Measurements from ENCODE around the gene PLXND1. TPM values are rescaled to one million over a fixed set of nuclear protein-coding genes. Genes with fewer than 3 reads are reported as not detected.

Gene PLXND1
- total and polyA plus RNA-seq, 2 donors (not counting 1 experiment from before 2014, with no cell fraction given): 89.6 to 109 TPM

DNA sequence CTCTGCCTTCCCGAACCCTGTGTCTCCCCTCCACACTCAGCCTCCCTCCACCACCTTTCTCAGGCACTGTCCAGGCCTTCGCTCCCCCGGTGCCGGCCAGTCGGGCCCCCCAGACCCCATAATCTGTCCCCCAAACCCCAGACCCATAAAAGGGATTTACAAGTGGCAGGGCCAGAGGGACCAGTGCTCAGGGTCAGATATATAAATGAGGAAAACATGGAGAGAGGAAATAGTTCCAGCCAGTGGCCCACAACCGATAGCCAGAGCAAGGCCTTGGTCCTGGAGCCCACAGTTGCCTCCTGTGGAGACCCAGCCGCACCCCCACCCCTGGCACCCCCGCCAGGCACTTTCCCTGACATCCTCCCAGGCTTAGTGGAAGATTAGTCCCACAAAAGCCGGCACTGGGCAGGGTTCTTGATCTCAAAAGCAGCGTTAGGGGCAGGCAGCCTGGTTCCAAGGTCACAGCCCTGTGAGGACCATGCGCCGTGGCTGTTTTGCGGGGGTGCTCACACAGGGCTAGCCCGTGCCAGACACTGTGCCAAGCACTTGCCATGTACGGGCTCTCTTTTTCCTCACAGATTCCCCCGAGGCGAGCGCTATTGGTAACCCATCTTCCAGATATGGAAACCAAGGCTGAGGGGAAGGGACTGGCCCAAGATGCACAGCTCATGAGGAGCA is 1.1 kb upstream of the PLXND1 start:
- no peaks in the 10 kb centered on the region for H3K27me3 ChIP-seq (ENCODE audit: control insufficient read depth, insufficient read depth, low read length)
- peak overlapping the region; percentile 79 for H3K4me2 ChIP-seq (ENCODE audit: extremely low read depth, insufficient read depth, low read length)
- peaks cover 37% of the 10 kb centered on the region for H3K79me2 ChIP-seq (ENCODE audit: control insufficient read depth, insufficient read depth, low read length)
- H3K4me3 ChIP-seq (replicated peaks in 1 of 4; ENCODE audit: control extremely low read depth in 1 of 4, insufficient read depth in 1 of 4, low read depth in 3 of 4, low read length in 4 of 4): peak overlapping the region in 2 of 4 experiments; percentile 16 to 61
- peak overlapping the region; percentile 5 for H3K9ac ChIP-seq (ENCODE audit: insufficient read depth, low read length)
- peak overlapping the region; percentile 60 for H3K27ac ChIP-seq (ENCODE audit: insufficient read depth, low read length)
- DNase-seq (ENCODE audit: low read depth in 2 of 2): no peak
- H3K4me1 ChIP-seq (ENCODE audit: control insufficient read depth, extremely low read depth, insufficient read depth, low read length): peaks cover 33% of the 10 kb centered on the region
- H3K9me3 ChIP-seq (ENCODE audit: control insufficient read depth, insufficient read depth, low read depth, low read length): no peaks in the 10 kb centered on the region
- H3K36me3 ChIP-seq (ENCODE audit: control insufficient read depth, insufficient read depth, low read length): no peaks in the 10 kb centered on the region
- TF ChIP-seq EZH2 (IDR thresholded peaks at IDR 0.05; ENCODE audit: low read length, missing control alignments): no peak
- TF ChIP-seq, protein P1, sequence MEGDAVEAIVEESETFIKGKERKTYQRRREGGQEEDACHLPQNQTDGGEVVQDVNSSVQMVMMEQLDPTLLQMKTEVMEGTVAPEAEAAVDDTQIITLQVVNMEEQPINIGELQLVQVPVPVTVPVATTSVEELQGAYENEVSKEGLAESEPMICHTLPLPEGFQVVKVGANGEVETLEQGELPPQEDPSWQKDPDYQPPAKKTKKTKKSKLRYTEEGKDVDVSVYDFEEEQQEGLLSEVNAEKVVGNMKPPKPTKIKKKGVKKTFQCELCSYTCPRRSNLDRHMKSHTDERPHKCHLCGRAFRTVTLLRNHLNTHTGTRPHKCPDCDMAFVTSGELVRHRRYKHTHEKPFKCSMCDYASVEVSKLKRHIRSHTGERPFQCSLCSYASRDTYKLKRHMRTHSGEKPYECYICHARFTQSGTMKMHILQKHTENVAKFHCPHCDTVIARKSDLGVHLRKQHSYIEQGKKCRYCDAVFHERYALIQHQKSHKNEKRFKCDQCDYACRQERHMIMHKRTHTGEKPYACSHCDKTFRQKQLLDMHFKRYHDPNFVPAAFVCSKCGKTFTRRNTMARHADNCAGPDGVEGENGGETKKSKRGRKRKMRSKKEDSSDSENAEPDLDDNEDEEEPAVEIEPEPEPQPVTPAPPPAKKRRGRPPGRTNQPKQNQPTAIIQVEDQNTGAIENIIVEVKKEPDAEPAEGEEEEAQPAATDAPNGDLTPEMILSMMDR (conservative IDR thresholded peaks at IDR 0.05 in 1 of 2, IDR thresholded peaks at IDR 0.05 in 1 of 2; ENCODE audit: low read depth in 1 of 2, low read length in 2 of 2): no peak
- no peaks in the 10 kb centered on the region for H4K20me1 ChIP-seq (ENCODE audit: control insufficient read depth, extremely low read depth, insufficient read depth, low read length)
- no peak overlapping the region for H2AFZ ChIP-seq (ENCODE audit: low read length)

DNA sequence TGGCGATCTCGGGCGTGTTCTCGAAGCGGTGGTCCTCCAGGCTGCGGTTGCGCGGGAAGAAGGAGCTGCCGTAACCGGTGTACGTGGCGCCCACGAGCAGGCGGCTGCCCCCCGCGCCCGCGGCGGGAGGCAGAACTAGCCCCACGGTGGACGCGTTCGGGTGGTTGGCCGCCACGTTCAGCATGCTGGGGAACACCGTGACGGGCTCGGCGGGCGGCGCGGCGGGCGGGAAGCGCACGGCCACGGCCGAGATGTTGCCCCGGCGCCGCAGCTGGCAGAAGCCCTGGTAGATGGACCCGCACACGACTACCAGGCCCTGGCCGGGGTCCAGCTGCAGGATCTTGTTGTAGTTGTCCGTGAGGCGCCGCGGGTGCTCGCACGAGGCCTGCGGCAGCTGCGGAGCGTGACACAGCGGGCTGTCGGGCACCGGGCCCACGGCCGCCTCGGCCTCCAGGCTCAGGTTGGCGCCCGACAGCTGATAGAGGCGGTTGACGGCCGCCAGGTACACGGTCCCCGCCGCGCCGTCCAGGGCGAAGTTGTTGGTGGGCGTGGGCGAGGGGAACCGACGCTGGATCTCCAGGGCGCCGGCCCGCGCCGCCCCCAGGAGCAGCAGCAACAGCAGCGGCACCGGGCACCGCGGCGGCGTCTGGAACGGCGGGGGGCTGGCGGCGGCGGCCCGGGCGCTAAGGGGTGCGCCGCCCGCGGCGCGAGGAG is 397 bp downstream of the PLXND1 start:
- Histone ChIP-seq H3K79me2 (ENCODE audit: control insufficient read depth, insufficient read depth, low read length) (peaks cover 52% of the 10 kb centered on the region), H3K27me3 (ENCODE audit: control insufficient read depth, insufficient read depth, low read length) (no peaks in the 10 kb centered on the region), H3K4me3 (replicated peaks in 1 of 4; ENCODE audit: control extremely low read depth in 1 of 4, insufficient read depth in 1 of 4, low read depth in 3 of 4, low read length in 4 of 4) (peak overlapping the region; percentile 61 to 78 (median 72)), H3K4me1 (ENCODE audit: control insufficient read depth, extremely low read depth, insufficient read depth, low read length) (peaks cover 33% of the 10 kb centered on the region), H3K36me3 (ENCODE audit: control insufficient read depth, insufficient read depth, low read length) (no peaks in the 10 kb centered on the region), H3K4me2 (ENCODE audit: extremely low read depth, insufficient read depth, low read length) (peak overlapping the region; percentile 76), H4K20me1 (ENCODE audit: control insufficient read depth, extremely low read depth, insufficient read depth, low read length) (no peaks in the 10 kb centered on the region), H3K9ac (ENCODE audit: insufficient read depth, low read length) (peak overlapping the region; percentile 81), H3K9me3 (ENCODE audit: control insufficient read depth, insufficient read depth, low read depth, low read length) (no peaks in the 10 kb centered on the region), H3K27ac (ENCODE audit: insufficient read depth, low read length) (peak overlapping the region; percentile 64), H2AFZ (ENCODE audit: low read length) (no peak overlapping the region)
- TF ChIP-seq, protein P1 (conservative IDR thresholded peaks at IDR 0.05 in 1 of 2, IDR thresholded peaks at IDR 0.05 in 1 of 2; ENCODE audit: low read depth in 1 of 2, low read length in 2 of 2): no peak
- no peak for TF ChIP-seq EZH2 (IDR thresholded peaks at IDR 0.05; ENCODE audit: low read length, missing control alignments)
- peak; percentile 42 to 54 for DNase-seq (ENCODE audit: low read depth in 2 of 2)

DNA sequence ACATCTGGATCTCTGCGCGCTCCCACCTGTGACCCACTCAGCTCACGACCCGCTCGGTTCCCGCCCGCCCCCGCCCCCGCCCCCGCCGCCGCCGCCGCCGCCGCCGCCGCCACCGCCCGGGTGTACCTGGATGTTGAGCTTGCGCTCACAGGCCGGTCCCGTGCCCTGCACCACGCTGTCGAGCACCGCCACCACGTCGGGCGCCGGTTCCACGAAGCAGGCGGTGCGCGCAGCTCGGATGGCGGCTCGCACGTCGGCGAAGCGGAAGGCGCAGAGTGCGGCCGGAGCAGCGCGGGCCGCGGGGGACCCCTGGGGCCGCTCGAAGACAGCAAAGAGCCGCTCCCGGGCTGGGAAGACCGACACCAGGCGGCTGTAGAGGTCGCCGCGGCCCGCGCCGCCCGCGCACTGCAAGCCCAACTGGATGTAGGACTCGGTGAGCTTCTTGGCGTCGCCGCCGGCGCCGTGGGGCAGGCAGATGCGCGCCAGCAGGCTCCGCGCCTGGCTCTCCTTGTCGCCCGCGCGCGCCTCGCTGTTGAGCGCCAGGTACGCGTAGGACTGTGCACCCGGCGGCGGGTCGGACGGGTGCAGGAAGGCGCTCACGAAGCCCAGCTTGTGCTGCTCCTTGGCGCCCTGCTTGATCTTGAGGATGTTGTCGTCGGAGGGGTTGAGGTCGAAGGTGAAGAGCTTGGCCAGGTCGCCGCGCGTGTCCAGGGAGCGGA is 1.1 kb downstream of the PLXND1 start:
- H3K27ac ChIP-seq (ENCODE audit: insufficient read depth, low read length): peak overlapping the region; percentile 64

More for the DNA sequence above, 1.1 kb downstream of the PLXND1 start:
- no peaks in the 10 kb centered on the region for H4K20me1 ChIP-seq (ENCODE audit: control insufficient read depth, extremely low read depth, insufficient read depth, low read length)
- peaks cover 59% of the 10 kb centered on the region for H3K79me2 ChIP-seq (ENCODE audit: control insufficient read depth, insufficient read depth, low read length)
- DNase-seq (ENCODE audit: low read depth in 2 of 2): peak; percentile 47 to 67
- no peak overlapping the region for H2AFZ ChIP-seq (ENCODE audit: low read length)
- peak overlapping the region; percentile 96 for H3K4me2 ChIP-seq (ENCODE audit: extremely low read depth, insufficient read depth, low read length)
- H3K36me3 ChIP-seq (ENCODE audit: control insufficient read depth, insufficient read depth, low read length): no peaks in the 10 kb centered on the region
- peak overlapping the region; percentile 67 to 86 (median 78) for H3K4me3 ChIP-seq (replicated peaks in 1 of 4; ENCODE audit: control extremely low read depth in 1 of 4, insufficient read depth in 1 of 4, low read depth in 3 of 4, low read length in 4 of 4)
- H3K27me3 ChIP-seq (ENCODE audit: control insufficient read depth, insufficient read depth, low read length): no peaks in the 10 kb centered on the region
- H3K9me3 ChIP-seq (ENCODE audit: control insufficient read depth, insufficient read depth, low read depth, low read length): no peaks in the 10 kb centered on the region
- H3K9ac ChIP-seq (ENCODE audit: insufficient read depth, low read length): peak overlapping the region; percentile 81
- no peak for TF ChIP-seq EZH2 (IDR thresholded peaks at IDR 0.05; ENCODE audit: low read length, missing control alignments)
- TF ChIP-seq, protein P1 (conservative IDR thresholded peaks at IDR 0.05 in 1 of 2, IDR thresholded peaks at IDR 0.05 in 1 of 2; ENCODE audit: low read depth in 1 of 2, low read length in 2 of 2): no peak
- peaks cover 33% of the 10 kb centered on the region for H3K4me1 ChIP-seq (ENCODE audit: control insufficient read depth, extremely low read depth, insufficient read depth, low read length)

Data from fibroblast of lung (primary cell).